Nephron progenitor cell (in vitro differentiated cells): ENCODE results near the gene MTCL1.

Source experiments
- DNase-seq: peaks from one replicate; pipeline ENCODE4 v3.0.0; 2021
- H3K27ac Mint-ChIP-seq: 2 replicates; pipeline ENCODE4 v1.8.0; 2021; ENCODE audit warnings: mild to moderate bottlenecking, moderate library complexity, mixed read lengths
- H3K27me3 Mint-ChIP-seq: 2 replicates; pipeline ENCODE4 v1.8.0; 2021; ENCODE audit warnings: mild to moderate bottlenecking, low read depth, mixed read lengths; ENCODE audit not compliant: poor library complexity
- H3K36me3 Mint-ChIP-seq: 2 replicates; pipeline ENCODE4 v1.8.0; 2021; ENCODE audit warnings: low read depth, mixed read lengths
- H3K4me1 Mint-ChIP-seq: 2 replicates; pipeline ENCODE4 v1.8.0; 2021; ENCODE audit warnings: mixed read lengths
- H3K4me3 Mint-ChIP-seq: 2 replicates; pipeline ENCODE4 v1.8.0; 2021; ENCODE audit warnings: mild to moderate bottlenecking, moderate library complexity, mixed read lengths
- H3K9me3 Mint-ChIP-seq: 2 replicates; pipeline ENCODE4 v1.8.0; 2021; ENCODE audit warnings: mild to moderate bottlenecking, moderate library complexity, mixed read lengths
- TF ChIP-seq, protein P1 (sequence below): fragments of 200-600 bp; sonication (generic); IDR thresholded peaks from 2 replicates; pipeline ENCODE4 v1.5.0; 2021; ENCODE audit warnings: antibody characterized with exemption

MTCL1 gene

DNA sequence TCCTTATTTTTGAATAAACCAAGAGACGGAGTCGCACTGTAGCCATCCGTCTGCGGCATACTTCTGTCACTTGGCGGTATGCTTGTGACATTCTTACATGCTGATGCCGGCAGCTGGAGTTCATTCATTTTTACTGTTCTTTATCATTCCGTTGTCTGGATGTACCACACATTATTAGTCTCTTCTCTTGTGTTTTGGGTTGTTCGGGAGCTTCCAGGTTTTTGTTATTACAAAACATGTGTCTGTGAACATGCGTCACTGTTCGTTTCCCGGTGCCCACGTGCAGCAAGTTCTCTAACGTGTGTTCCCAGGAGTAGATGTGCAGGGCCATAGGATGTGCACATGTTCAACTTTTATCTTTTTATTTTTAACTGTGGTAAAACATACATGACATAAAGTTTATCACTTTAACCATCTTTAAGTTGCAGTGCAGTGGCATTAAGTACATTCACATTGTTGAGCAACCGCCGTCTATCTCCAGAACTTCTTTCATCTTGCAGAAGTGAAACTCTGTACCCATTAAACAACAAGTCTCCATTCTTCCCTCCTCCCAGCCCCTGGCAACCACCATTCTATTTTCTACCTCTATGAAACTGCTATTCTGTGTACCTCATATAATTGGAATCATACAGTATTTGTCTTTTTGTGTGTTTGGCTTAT, 40.1 kb downstream of the MTCL1 start:
- Mint-ChIP-seq H3K27ac (no peak overlapping the region), H3K4me3 (no peak overlapping the region), H3K4me1 (peaks cover 4% of the 10 kb centered on the region), H3K9me3 (no peaks in the 10 kb centered on the region), H3K36me3 (peaks cover 5% of the 10 kb centered on the region), H3K27me3 (peaks cover 4% of the 10 kb centered on the region)
- TF ChIP-seq, protein P1, sequence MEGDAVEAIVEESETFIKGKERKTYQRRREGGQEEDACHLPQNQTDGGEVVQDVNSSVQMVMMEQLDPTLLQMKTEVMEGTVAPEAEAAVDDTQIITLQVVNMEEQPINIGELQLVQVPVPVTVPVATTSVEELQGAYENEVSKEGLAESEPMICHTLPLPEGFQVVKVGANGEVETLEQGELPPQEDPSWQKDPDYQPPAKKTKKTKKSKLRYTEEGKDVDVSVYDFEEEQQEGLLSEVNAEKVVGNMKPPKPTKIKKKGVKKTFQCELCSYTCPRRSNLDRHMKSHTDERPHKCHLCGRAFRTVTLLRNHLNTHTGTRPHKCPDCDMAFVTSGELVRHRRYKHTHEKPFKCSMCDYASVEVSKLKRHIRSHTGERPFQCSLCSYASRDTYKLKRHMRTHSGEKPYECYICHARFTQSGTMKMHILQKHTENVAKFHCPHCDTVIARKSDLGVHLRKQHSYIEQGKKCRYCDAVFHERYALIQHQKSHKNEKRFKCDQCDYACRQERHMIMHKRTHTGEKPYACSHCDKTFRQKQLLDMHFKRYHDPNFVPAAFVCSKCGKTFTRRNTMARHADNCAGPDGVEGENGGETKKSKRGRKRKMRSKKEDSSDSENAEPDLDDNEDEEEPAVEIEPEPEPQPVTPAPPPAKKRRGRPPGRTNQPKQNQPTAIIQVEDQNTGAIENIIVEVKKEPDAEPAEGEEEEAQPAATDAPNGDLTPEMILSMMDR, result no peak
- no peak for DNase-seq

DNA sequence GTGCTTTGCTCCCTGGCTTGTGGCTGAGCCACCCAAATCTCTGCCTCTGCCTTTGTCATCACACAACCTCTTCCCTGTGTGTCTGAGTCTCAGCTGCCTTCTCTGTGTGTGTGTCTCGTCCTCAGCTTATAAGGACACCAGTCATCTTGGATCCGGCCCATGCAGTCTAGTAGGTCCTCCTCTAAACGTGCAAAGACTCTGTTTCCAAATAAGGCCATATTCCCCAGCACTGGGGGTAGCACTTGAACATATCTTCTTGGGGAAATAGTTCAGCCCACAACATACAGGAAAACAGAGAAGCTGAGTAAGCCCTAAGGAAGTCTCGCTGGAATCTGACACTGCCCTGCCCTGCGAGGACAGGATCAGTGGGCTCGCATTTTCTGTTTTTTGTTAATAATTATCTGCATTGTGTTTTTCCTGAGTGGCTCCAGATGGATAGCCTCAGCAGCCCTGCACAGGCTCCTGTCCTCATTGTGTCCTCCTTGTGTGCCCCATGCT, 42.1 kb downstream of the MTCL1 start:
- Mint-ChIP-seq H3K36me3 (peaks cover under 1% of the 10 kb centered on the region), H3K27ac (no peak overlapping the region), H3K4me3 (no peak overlapping the region), H3K27me3 (peaks cover 4% of the 10 kb centered on the region), H3K4me1 (peaks cover 11% of the 10 kb centered on the region), H3K9me3 (no peaks in the 10 kb centered on the region)
- TF ChIP-seq, protein P1, result no peak
- no peak for DNase-seq

DNA sequence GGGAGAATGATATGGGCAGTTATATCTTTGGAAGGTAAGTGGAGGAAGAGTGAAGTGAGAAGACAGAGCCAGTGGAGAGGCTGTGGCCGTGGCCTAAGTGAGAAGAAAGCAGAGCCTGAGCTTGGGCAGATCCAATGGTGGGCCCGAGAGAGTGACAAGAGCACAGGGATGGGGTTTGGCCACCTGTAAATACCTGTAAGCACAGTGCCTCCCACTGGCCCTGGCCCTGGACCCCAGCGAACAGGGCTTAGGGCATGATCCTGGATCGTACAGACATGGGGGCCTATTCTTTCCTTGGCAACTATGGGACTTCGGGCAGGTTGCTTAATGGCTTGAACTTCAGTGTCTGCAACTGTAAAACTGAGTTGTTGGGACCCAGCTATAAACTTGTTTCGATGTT, 44.1 kb downstream of the MTCL1 start:
- Mint-ChIP-seq H3K27ac (peak overlapping the region; percentile 30), H3K4me3 (no peak overlapping the region), H3K9me3 (no peaks in the 10 kb centered on the region), H3K4me1 (peaks cover 11% of the 10 kb centered on the region), H3K36me3 (peaks cover 5% of the 10 kb centered on the region), H3K27me3 (peaks cover 4% of the 10 kb centered on the region)
- TF ChIP-seq, protein P1, result no peak
- DNase-seq, result no peak

DNA sequence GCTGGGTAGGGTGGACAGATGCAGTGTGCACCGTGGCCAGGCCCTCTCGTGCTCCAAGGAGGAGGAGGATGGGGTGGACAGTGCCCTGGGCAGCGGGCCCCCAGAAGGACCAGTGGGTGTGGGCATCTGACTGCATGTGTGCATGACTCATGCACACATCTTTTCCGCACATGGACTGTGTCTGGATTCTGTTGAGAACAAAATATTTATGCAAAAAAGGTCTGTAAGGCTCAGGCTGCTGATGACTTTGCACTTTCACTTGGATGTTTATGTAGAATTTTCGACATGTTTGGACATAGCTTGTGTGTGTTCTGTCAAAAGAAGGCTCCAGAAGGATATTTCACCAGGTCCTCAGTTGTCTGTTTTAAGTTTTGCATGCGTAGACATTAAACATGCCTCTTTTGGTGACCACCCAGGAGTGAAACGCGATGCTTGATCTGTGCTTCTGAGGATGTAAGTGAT, 45.6 kb downstream of the MTCL1 start:
- H3K4me3 Mint-ChIP-seq, result no peak overlapping the region
- DNase-seq, result no peak
- H3K9me3 Mint-ChIP-seq, result no peaks in the 10 kb centered on the region
- peaks cover 11% of the 10 kb centered on the region for H3K4me1 Mint-ChIP-seq
- H3K36me3 Mint-ChIP-seq, result peaks cover 5% of the 10 kb centered on the region
- TF ChIP-seq, protein P1, result no peak
- peaks cover 4% of the 10 kb centered on the region for H3K27me3 Mint-ChIP-seq
- no peak overlapping the region for H3K27ac Mint-ChIP-seq

DNA sequence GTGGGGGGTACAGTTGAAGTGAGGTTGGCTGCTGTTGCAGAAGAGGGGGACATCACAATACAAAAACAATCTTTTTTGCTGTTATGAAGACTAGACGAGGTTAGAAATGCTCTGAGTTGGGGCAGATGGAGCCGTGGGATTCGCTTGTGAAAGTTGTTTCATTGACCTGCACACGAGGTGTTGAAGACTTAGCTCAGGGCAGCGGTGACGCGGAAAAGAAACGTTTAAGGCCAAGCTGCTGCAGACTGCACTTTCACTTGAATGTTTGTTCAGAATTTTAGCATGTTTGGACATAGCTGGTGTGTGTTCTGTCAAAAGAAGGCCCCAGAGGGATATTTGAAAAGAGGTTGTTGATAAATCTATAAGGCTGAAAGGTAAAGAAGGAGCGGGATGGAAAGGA, 46.3 kb downstream of the MTCL1 start:
- no peak for DNase-seq
- H3K27ac Mint-ChIP-seq, result no peak overlapping the region
- TF ChIP-seq, protein P1, result no peak
- H3K9me3 Mint-ChIP-seq, result no peaks in the 10 kb centered on the region
- H3K4me3 Mint-ChIP-seq, result no peak overlapping the region
- peaks cover 5% of the 10 kb centered on the region for H3K36me3 Mint-ChIP-seq
- H3K27me3 Mint-ChIP-seq, result peaks cover 4% of the 10 kb centered on the region
- H3K4me1 Mint-ChIP-seq, result peaks cover 11% of the 10 kb centered on the region

GRCh38 chr18:8752329-8752728, 47.0 kb downstream of the MTCL1 start:
- peaks cover 5% of the 10 kb centered on the region for H3K36me3 Mint-ChIP-seq
- peaks cover 9% of the 10 kb centered on the region for H3K4me1 Mint-ChIP-seq
- H3K4me3 Mint-ChIP-seq, result no peak overlapping the region
- TF ChIP-seq, protein P1, result no peak
- no peak overlapping the region for H3K27ac Mint-ChIP-seq
- no peaks in the 10 kb centered on the region for H3K9me3 Mint-ChIP-seq
- peaks cover 4% of the 10 kb centered on the region for H3K27me3 Mint-ChIP-seq
- DNase-seq, result no peak
